GOT3 (cell line): ENCODE results near the gene GUCD1.
"Not testable (repeated sequence)": the region's sequence is repeated elsewhere in the genome, so short reads cannot be mapped to it uniquely, and the experiment has no call there.

ENCODE experiments used
- DNase-seq: peaks from one replicate; lab custom pipeline; 2025; ENCODE audit warnings: mixed read lengths; lab: John Stamatoyannopoulos, UW

Gene GUCD1

DNA sequence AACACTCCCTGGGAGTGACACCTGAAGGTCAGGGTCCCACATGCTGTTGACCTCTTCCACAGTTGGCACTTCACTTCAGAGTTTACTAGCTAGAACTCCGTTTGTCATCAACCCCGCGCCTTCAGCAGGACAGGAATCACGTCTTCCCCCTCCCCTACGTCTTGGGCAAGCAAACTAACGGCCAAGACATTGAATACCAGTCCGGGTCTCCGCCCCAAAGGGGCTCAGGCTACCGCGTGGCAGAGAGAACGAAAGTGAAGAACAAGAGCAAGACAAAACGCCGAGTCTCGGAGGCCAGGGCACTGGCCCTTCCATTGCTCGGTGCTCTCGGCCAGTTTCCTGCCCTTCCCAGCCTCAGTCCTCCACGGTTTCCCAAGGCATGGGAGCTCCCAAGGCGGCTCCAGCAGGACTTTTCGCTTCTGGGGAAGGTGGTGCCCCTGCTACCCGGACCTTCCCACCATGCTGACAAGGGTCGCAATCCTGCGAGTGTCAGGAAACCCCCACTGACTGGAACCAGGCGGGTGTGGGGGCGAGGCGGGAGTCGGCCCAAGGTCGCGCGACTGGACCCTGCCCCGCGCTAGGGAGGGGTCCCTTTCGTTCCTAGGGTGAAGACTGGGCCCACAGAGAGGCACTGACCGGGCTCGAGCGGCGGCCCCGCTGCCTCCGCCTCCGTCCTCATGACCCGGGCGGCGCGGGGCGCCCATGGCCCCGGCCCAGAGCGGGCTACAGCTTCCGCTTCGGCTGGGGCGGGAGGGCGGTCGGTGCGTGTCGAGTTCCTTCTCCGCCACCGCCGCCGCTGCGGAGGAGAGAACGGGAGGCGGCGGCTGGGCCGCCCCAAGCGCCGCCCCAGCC is at the start of gene GUCD1:
GUCD1 (minus strand) TSS at position 826 of the 852 bp plus-strand sequence; CDS start at position 679, 147 bp downstream.
- DNase-seq = no peak

DNA sequence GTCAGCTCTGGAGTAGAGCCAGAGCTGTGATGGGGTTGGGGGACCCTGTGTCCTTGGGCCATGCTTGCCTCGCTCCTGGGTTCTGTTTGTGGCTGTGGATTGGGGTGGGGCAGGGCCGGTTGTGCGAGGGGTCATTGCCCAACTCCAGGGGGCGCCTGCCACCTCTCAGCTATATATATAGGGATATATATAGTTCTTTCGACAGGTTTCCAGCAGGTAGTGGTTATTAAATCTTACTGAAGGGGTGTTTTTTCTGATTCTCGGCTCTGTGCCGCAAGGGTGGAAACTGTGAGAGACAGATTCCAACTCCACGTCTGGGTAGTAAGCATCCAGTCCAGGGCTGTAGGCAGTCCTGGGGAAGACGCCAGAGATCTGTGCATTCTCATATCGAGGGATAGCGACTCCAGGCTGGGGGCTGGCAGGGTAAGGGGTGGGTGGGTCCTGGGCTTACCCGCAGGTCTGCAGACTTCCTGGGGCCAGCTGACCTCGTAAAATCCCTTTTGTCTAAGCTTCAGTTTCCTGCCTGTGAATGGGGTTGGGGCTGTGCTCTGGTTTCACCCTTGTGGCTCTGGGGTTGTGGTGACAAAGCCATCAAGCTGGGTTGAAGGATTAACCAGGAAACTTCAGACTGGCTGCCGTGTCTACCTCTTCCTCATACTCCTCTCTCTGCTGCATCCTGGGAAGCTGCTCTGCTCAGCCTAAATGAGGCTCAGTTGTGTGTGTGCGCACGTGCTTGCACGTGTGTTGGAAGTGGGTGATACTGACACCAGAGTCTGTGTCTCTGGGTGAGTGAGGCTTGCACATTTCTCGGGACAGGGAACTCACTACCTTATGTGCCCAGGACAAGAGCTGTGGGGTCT is 49.1 kb upstream of the GUCD1 start:
- DNase-seq = not testable (repeated sequence)

DNA sequence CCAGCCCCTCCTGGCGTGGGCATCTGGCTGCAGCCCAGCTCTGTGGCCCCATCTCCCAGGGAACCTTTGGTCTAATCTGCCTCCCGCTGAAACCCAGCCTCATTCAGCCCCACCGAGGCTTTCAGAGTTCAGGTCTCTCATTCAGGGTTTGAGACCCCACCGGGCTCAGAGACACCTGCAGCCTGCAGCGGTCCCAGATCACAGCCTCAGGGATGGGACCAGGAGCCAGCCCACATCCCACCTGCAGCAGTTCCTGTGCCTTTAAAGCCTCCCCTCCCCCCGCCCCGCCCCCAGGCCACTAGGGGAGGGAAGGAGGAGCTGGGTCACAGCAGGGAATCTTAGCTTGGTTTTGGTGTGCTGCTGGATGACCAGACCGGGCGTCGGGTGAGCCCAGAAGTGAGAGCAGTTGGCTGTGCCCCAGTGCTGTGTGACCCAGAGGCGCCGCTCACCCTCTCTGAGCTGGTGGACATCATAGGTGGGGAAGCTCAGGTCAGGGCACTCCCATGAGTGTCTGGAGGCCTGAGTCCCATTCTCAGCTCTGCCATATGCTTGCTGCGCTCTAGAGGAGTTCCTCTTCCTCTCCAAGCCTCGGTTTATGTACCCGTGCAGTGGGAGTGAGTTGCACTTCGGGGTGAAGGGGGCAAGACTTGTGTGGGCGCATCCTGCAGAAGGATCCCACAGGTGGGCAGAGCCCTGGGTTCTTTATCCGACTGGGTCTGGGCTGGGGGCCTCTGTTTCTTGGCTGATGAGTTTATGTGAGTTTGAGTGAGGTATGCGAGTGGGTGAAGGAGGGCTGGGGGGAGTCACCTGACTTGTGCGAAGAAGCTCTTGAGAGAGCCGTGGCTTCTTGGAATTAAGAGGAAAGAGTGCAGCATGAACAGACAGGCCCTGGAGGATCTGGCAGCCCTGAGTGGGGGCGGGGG is 48.2 kb upstream of the GUCD1 start, which contains the start of gene GGT1:
GGT1 (plus strand) TSS at position 347 of the 923 bp plus-strand sequence. CDS start 7,889 bp downstream, outside the sequence.
- DNase-seq = not testable (repeated sequence)

DNA sequence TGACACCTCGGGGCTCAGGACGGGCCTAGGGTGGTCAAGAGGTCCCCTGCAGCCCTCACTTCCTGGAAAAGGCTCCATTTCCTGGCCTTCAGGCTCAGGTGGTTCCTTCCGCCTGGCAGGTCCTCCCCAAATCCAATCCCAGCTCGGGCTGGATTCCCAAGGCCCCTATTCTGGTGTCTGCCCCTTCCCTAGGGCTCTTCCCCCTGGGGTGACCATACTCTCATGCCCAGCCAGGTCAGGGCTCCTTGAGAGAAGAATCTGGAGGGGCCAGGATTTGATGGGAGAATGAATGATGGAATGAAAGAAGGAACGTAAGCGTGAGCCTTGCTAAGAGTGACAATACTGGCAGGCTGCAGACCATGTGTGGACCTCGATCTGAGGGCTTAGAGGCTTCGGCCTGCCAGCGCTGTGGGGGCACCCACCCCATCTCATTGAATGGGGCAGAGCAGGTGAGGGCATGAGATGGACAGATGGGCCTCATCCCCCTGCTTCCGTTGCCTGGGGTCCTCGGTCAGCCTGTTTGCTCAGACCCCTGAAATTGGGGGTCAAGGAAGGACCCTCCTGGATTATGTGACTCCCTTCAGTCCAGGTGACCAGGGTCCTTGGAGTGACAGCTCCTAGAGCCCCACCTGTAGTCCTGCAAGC is 47.3 kb upstream of the GUCD1 start:
- DNase-seq = not testable (repeated sequence)

DNA sequence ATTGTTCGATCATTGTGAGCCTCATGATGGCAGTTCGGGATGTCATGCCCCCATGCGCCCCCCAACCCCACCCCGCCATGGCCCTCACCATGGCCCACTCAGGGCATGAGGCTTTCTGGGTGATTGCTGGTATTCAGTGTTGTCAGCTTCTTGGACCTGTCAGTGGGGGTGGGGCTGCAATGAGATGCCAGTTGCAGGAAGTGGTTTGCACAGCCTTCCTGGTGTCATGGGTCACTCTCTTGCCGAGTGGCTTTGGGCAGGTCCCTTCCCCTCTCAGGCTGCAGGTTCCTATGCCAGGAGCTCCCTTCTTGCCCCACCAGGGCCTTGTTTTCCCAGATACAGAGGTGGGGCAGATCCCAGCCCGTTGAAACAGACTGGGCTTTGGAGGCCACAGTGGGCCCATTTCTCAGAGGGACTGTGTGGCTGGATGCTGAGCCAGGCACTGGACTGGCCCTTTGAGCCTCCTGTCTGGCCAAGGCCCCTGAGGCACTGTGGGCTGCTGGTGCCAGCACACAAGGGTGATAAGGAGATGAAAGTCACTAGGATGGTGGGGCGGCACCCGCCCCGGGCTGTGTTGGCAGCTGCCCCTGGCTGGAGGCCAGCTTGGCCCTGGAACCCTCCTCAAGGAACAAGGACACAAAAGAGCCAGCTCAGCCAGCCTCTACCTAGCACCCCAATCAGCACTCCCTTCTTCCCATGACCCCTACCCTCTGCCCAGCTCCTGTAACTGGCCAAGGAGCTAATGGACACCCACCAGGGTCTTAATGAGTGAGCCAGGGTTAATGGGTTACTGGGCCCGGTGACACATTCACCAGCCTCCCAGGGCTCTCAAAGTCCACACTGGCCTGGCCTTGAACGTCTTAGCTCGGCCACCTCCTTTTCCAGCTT is 46.5 kb upstream of the GUCD1 start:
- DNase-seq = no peak

DNA sequence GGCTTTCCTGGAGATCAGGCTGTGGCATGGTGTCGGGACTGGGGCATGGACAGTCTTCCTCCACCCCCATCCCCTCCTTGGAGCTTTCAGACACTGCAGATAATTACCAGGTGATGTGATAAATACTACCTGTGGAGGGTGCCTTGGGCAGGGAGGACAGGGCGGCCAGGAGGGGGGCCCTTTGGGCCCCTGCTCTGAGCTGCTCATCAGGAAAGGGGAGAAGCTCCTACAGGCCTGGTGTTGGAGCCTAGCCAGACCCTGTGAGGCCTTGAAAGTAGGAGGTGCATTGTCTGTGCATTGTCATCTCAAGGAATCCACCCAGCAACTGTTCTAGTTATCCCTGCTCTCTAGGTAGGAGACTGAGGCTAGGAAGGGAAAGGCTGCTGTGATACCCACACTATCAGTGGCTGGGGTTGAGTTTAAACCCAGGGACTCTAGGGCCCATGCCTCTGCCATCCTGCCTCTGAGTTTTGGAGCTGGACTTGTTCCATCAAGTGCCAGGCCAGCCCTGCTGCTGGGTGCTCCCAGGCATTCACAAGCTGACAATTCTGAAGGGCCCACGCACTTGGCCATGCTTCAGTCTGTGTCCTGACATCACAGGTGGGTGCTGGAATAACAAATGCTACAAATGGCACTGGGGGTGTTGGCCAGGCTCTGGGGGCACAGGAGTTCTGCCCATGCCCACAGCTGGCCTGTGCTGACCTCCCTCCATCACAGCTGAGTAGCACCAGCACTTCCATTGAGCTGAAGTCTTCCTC is 45.2 kb upstream of the GUCD1 start:
- DNase-seq = not testable (repeated sequence)

DNA sequence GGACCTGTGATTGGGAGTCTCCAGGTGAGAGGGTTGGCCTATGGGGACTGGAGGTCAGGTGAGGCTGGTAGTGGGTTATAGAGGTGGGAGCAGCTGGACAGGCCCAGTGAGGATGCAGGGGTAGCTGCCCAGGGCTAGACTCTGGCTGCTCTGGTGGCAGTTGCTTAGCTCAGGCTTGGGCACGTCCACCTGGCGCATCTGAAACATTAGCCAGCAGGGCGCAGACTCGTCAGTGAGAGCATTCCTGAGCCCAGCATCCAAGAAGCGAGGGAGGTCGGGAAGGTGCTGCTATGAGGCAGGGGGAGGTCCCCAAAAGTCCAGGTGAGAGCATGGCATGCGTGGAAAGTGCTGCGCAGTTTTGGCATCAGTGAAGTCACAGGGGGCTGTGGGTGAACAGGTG is 44.6 kb upstream of the GUCD1 start:
- no peak for DNase-seq

DNA sequence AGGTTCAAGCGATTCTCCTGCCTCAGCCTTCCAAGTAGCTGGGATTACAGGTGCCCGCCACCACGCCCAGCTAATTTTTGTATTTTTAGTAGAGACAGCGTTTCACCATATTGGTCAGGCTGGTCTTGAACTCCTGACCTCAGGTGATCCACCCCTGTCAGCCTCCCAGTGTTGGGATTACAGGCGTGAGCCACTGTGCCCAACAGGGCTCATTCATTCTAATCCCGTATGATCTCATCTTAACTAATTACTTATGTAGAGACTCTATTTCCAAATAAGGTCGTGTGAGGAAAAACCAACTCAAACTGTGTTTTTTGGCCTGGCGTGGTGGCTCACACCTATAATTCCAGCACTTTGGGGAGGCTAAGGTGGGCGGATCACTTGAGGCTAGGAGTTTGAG is 42.1 kb upstream of the GUCD1 start:
- not testable (repeated sequence) for DNase-seq

DNA sequence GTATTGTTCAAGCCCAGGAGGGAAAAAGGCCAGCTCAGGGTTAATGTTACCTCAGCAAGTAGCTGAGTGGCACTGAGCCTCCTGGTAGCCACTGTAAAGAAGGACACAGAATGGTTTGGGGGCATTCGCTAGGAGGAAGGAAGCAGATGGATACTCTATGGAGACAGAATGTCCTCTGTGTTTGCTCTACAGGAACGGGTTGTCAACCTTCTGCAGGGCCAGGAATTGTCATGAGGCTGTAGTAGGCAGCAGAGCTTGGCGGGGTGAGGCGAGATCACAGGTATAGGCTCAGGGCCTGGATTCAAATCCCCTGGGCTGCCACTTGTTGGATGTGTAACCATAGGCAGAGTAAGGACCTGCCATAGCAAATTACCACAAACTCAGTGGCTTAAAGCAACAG is 40.9 kb upstream of the GUCD1 start:
- no peak for DNase-seq

DNA sequence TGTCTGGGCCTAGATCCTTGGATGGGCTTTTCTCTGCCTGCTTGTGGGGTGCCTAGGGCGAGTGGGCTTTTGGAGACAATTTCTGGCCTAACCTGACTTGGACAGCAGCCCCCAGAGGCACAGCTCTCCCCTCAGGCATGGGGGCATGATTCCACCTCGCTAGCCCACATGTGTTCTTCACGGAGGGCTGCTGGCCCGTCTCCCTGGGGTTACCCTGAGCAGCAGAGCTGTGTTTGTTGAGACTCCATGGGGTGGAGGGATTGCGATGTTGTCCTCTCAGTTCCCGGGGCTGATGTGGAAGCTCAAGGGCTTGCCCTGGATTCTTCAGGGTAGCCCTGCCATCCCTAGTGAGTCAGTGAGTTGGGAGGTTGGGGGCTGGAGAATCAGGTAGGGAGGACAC is 40.3 kb upstream of the GUCD1 start:
- DNase-seq = no peak

DNA sequence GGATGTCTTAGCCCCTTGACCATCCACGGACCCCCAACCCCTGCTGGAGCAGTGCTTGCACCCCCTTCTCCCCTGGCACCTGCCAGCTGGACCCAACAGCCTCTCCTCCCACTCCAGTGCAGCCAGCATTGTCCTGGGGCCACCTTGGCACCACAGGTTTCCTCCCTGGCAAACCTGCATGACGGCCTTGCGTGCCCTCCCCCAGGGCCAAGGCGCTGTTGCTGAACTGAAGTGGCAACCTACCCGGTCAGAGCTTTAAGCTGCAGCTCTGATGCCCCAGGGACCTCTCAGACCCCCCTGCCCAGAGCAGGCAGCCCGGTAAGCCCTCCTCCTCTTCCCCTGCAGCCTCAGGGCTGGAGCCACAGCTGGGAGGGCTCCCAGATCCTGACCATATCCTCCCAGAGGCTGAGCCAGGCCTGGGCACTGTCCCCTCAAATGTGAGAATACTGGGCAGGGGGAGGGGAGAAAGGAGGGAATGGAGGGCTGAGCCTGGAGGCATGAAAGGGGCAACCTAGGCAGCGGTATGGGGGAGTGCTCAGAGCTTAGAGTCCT is 39.7 kb upstream of the GUCD1 start:
- DNase-seq = no peak

DNA sequence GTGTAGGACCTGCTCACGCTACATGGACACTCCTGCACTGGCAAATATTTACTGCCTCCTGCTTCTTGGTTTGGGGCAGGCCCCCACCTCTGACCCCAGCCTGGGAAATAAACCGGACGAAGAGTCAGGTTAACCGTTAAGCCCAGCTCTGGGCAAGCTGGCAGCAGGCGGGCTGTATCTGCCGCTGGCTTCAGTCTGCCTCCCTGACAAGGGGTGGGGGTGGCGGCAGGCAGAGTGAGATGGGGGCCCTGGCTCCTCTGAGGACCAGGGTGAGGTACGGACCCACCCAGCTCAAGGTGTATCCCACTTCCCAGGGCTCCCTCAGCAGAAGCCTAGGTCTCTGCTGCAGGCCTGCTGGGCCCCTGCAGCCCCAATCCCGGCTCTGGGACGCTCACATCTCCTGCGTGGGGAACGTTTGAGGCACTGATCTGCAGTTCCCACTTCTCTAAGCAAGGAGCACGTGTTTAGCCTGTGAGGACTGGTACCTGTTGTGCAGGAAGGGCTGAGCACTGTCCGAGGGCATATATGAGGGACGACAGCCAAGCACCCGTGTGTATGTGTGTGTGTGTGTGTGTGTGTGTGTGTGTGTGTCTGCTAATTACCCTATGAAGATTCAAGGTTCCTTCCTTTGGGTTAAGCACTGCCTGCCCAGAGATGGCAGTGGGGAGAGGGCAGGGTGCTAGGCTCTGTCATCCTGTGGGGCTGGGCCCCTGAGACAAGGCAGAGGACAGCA is 39.1 kb upstream of the GUCD1 start:
- DNase-seq = no peak

DNA sequence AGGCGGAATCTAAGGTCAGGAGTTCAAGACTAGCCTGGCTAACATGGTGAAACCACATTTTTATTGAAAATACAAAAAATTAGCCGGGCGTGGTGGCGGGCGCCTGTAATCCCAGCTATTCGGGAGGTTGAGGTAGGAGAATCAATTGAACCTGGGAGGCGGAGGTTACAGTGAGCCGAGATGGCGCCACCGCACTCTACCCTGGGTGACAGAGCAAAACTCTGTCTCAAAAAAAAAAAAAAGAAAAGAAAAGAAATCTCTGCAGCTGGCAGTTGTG is 38.6 kb upstream of the GUCD1 start:
- not testable (repeated sequence) for DNase-seq

DNA sequence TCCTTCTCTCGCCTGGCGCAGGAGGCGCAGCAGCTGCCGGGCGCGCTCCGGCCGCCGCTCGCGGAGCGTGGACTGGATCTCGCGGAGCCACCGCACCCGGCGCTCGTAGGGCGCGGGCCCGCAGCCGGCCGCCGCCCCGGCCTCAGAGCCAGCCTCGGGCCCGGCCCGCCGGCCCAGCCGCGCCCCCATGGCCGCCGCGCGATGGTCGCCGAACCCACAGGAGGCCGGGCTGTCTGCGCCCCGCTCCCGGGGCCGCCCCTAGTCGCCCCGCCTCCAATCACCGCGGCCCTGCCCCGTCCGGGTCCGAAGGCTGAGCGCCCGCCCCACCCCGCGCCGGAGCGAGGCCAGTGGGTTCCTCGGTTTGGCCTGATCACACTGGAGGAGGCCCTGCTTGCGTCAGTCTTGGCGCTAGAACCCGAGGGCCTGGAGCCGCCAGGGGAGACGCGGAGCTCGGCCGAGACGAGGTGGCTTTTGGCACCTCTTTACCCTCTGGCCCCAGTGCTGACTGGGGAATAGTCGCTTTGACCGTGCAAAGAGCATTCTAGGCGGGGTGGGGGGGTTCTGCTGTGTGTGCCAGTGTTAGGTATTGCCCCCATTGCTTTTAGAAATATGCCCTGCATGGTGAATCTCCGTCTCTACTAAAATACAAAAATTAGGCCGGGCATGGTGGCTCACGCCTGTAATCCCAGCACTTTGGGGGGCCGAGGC is 38.1 kb upstream of the GUCD1 start, which contains the start of gene LRRC75B:
LRRC75B (minus strand) TSS at position 223 of the 708 bp plus-strand sequence; CDS start at position 189, 34 bp downstream.
- no peak for DNase-seq

DNA sequence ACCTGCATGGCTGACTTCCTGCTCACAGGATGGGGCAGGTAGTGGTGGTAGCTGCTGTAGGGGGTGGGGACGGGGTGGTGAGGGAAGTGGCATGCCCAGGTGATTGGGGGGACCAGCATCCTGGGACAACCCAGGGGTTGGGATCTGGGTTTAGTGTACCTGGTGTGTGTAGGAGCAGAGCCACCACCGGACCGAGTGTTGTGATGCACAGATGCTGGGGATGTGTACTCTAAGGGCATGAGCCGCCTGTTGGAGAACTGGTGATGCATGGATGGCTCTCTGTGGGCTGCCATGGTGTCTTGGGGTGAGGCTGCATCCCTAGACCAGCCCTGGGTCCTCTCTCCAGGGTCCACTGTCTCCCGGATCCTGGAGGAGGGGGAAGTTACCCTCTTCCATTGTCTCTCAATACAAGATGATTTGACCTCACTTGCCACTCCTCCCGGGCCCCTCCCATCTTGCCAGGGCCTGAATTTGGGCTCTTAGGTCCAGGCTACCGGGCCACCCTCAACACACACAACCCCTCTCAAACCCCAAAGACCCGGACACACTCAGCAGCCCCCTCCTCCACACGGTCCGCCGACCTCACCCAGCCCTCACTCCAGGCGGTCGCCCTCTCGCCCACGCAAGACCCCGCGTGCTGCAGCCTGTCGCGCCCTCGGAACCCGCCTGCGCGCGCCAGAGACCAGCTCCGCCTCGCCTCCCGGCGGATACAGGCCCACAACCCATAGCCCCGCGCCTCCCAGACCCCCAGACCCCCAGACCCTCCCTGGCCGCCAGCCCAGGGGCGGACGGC is 37.3 kb upstream of the GUCD1 start:
- DNase-seq = no peak

DNA sequence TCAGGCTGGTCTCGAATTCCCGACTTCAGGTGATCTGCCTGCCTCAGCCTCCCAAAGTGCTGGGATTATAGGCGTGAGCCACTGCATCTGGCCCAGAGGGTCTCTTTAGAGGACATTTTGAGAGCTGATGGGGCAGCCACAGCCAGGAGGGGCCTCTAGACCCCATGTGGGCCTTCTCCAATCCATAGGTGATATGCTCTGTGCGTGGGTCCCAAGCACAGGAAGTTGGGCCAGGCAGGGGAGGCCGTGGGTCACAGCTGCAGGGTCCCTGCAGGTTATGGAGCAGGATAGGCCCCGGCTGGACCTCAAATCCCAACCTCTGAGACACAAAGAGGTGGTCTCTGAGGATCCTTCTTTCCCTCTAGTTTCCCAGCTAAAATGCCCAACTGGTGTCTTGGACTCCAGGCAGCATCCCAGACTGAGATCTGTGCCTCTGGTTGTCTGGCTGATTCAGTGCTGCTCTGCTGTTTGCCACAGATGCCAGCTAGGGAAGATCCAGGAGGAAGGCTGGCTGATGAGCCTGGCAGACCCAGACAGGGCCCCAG is 36.4 kb upstream of the GUCD1 start:
- no peak for DNase-seq
